GM12874 (cell line): ENCODE results near the gene EPN2.

ENCODE experiments used
- CTCF ChIP-seq: IDR thresholded peaks from 2 replicates; pipeline ENCODE4 v1.5.1; 2011; ENCODE audit warnings: low read depth, mild to moderate bottlenecking, control low read depth, low read length, moderate library complexity; ENCODE audit not compliant: insufficient read depth

The EPN2 gene

GRCh38 chr17:19301274-19301951 is 64.2 kb downstream of the EPN2 start:
- TF ChIP-seq CTCF, result no peak

DNA sequence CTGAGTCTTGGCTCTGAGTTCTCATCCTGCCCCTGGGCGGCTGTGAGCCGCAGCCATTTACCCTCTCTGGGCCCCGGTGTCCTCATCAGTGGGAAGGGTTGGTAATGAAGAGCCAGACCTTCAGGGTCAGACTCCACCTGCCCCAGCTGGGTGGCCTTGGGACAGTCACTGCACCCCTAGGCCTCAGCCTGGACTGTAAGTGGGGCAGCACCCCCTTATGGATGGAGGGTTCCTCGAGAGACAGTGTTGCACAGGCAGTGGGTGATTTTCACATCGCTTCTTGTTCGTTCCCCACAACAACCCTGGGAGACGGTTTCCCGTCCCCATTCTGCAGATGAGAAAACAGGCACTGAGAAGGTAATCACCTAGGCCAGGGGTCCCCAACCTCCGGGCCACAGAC is 64.8 kb downstream of the EPN2 start:
- TF ChIP-seq CTCF, result no peak

DNA sequence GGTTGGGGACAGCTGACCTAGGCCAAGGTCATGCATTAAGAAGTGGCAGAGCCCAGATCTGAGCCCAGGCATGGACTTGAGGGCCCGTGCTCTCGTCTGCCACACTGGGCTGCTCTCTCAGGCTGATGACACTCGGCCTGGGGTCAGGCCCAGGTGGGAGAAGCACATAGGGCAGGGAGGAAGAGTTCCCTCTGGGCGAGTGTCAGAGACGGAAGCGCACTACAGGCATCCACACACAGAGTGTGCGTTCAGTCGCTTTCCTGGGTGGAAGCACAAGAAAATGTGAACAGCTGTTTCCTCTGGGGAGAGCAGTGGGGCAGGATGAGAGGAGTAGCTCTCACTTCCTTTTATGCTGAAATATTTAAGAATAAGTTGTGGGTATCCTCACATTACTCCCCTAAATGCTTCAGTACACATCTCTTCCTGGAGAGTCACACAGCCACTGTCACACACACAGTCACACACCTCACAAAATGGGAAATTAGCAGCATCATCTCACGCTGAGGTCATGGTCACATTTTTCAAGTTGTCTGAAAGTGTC is 65.7 kb downstream of the EPN2 start:
- no peak for TF ChIP-seq CTCF

- no peak for TF ChIP-seq CTCF
Measured at GRCh38 chr17:19303367-19303776, 66.2 kb downstream of the EPN2 start.

- TF ChIP-seq CTCF, result no peak
Measured at GRCh38 chr17:19304209-19304608, 67.0 kb downstream of the EPN2 start.

DNA sequence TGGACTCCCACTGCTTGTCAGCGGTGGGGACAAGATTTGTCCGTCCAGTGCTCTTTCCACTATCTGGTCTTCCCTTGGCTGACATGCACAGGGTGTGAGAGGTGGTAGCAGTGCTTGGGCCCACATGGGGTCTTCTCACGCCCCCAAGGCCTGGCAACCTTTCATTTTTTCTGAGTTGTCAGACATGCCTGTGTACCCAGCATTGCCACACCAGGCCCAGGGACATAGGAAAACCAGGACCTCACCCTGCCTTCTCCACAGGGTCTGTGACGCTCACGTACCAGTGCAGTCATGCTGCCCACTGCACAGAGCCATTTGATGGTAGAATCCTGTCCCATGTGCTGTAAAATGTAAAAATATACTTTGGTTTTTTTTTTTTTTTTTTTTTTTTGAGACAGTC is 67.6 kb downstream of the EPN2 start:
- no peak for TF ChIP-seq CTCF

DNA sequence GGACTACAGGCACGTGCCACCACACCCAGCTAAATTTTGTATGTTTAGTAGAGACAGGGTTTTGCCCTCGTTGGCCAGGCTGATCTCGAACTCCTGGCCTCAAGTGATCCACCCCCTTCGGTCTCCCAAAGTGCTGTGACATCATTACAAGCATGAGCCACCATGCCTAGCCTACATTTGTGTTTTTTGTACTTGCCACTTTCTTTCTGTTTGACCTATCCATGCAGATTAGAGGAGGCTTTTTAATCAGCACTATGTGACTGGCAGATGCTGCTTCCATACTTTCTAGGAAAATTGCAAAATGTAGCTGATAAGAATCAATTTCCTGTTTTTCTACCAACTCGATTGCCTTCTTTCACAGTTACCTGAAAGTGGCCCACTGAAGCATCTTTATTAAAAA is 68.1 kb downstream of the EPN2 start:
- no peak for TF ChIP-seq CTCF

- TF ChIP-seq CTCF, result no peak
Measured at GRCh38 chr17:19305761-19306159, 68.6 kb downstream of the EPN2 start.
